GM21619 (cell line): ENCODE data around the gene RPA3.
A peak's percentile ranks its signal among the peaks of the same experiment; 100 is the strongest.

ENCODE experiments used
- ATAC-seq: cut with Tn5 transposase; IDR thresholded peaks from one replicate; pipeline ENCODE4 v1.9.1; 2021; ENCODE audit not compliant: unreplicated experiment

The RPA3 gene

DNA sequence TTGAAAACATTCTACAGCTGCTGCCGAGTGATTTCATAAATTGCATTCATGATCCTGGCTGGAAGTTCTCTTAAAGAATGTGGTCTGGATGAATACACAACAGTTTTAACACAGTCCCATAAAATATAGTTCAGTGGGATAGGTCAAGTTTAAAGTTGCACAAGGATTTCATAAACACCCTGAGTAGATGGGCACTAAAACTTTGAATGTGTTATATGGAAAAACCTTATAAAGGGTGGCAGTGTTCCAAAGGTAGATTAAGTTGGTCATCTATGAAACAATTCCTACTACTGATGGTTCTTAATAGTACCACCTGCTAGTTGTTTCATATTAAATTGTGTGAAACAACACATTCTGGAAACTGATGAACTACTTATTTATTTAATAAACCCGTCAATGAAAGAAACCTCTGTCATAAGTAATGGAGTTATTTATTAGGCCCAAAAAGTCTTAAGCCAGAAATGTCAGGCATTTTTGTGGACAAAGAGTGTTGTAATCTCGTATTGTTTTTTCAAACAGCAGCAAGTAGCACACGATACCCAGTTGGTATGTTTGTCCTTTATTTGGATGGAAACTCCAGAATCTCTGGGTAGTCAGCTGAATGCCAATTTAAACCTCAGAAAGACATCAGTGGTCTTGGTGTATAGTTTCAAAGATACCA is 14.3 kb upstream of the RPA3 start:
- ATAC-seq = no peak

DNA sequence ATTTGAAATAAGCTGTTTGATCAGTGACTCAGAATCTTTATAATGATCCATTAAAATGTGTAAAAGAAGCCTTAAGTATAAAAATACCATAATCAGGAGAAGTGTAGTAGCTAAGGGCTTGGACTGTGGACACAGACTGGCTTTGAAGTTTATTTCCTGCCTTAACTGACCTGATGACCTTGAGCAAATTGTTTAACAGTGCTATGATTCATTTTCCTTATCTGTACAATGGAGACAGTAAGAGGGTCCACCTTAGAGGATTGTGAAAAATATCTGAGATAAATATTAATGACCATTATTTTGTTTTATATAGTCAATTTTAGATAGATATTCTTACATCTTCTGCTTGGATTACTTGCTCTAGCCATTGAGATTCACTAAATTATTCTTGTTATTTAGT is 13.3 kb upstream of the RPA3 start:
- ATAC-seq = no peak

DNA sequence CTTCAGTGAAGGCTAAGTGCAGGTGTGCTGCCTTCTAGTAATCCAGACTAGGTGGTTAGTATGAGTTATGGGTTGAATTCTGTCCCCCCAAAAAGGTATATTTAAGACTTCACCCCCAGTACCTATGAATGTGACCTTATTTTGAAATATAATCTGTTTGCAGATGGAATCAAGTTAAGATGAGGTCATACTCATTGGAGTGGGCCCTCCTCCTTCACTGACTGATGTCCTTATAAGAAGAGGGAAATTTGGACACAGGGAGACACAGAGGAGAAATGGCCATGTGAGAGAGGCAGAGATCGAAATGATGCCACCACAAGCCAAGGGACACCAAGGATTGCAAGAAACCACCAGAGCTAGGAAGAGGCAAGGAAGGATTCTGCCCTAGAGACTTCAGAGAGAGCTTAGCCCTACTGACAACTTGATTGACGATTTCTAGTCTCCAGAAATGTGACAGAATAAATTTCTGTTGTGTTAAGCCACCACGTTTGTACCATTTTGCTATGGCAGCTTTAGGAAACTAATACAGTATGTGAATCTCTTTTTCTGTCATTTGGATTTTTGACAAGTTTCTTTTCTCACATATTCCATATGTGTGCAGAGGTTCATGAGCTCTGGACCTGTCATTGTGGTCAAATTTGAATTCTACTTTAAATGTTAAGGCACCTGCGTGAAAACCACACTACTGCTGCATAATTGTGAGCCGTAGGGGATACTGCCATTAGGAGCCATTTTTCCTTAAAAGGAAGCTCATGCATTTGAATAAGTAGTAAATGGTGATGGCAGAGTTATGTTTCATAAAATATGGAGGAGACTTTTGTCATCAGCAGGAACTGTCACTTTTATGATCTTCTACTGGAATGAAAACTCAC is 2.6 kb upstream of the RPA3 start:
- ATAC-seq = no peak

DNA sequence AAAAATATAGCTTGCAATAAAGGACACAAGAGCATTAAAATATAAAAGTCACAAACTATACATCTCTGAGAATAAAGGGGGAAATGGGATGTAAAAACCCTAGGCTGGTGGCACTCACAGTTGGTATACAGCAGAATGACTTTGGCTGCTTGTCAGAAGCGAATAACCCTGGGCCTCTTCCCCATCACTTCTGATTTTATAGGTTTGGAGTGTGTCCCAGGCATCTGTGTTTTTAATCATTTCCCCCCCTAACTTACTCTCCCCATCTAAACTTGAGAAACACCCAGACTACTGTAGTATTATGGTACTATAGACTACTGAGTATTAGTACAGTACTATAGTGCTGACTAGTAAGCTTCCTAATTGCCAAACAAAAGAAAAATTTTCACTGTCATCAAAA is 1.8 kb upstream of the RPA3 start:
- ATAC-seq = no peak

DNA sequence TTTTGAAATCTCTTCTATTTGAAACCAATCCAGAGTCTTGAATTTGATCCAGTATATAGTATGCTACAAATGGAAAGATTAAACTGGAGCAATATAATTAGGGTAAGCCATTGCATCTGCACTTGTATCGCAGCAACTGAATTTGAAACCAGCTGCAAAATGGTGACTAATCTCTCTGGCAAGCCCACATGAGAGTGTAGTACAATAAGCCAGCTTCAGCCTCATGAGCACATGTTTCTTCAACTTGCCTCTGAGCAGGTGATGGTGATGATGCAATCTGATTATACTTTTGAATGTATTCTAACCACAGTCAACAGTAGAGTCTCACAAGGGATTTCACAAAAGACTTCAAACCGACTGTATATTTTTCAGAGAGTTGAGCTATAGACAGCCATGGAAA is 829 bp upstream of the RPA3 start:
- peak; percentile 99 for ATAC-seq

DNA sequence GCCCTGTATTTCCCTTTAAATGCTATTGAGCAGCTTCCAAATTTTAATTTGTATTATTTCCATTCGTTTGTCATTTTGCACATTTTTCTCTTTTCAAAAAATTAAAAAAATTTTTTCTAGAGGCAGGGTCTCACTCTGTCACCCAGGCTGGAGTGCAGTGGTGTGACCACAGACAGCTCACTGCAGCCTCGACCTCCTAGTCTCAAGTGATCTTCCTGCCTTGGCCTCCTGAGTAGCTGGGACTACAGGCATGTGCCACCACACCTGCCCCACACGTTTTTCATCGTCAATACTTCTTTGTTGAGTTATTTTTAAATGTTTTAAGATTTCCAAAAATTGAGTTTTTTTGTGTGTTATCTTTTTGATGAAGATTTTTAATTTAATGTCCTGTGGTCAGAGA is 4.7 kb downstream of the RPA3 start:
- ATAC-seq = no peak

DNA sequence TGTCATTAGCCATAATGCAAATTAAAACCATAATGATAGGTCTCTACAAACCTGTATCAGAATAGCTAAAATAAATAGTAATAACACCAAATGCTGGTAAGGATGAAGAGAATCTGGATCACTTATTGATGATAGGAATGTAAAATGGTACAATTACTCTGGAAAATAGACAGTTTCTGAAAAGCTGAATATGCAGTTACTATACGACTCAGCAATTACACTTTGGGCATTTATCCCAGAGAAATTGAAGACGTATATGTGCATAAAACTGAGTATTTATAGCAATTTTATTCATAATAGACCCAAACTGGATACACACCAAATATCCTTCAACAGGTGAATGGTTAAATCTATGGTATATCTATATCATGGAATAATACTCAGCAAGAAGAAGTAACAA is 7.9 kb downstream of the RPA3 start:
- ATAC-seq = no peak

DNA sequence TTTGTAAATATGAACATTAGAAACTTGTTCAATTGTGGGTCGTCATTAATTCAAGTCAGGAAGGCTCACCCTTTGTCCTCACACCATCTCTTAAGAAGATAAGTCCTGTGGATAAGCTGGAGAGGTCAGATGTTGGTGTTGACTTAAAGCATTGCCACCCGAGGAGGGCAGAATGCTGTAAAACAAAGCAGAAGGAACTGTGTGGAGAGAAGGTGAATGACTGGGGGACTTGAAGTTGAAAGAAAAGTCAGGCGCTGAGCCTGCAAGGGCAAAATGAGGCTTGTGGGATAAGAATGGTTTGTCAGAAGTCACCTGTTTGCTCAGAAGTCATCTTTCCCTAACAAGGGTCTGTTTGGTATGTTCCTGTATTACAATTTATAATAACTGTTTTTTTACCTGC is 9.1 kb downstream of the RPA3 start:
- no peak for ATAC-seq

DNA sequence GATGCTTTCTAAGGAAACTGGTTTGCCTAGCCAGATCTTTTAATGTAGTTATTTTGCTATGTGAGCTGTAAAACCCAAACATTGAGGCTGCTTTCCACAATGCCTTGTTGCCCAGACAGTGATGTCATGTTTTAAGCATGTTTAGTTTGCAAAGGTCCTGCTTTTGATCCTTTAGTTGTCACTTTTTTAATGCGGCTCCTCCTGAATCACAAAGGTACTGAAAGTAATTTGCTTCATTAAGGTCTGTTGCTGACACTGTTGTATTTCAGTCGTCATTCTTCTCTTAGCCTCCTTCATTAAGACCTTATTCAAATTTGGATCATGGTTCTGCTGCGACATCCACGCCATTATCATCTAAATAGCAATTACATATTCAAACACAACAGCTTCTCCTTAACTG is 10.6 kb downstream of the RPA3 start:
- ATAC-seq = no peak

DNA sequence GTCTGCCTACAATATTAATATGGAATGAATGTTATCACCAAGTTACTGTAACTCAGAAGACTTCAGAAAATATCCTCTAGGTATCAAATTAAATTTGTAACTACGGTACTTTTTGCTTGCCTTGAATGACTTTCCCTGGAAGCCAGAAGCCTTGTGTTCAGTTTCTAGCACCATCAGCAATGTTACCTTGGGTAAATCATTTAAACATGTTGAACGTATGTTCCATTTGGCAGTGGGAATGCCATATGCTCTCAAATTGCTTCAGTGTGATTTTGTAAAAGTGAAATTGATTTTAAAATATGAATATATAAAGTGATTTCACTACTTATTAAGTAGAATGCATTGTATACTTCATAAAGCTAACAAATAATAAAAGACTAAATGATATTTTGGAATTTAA is 11.2 kb downstream of the RPA3 start:
- ATAC-seq = no peak

DNA sequence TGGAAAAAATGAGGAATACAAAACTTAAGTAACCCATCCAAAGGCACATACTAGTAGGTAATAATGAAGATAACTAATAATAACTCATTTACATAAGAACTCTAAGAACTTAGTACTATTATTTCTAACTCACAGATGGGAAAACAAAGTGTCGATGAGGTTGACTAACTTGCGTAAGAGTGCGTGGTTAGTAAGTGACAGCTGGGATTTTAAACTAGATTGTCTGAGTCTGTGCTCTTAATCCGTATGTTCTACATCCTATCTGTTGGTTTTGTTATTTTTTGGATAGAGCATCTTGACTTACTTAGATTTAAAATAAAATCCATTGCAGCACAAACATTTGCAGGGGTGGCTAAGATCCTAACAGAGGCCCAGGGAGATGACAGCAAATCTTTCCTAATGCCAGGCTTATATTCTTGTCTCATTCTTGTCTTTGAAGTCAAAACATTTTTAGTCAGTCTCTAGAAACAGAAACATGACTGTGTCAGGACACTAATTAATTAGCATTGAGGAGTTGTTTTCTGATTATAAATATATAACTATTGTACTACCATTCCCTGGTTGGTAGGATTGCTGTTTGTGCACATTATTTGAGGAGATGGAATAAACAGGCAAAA is 11.7 kb downstream of the RPA3 start:
- ATAC-seq = peak; percentile 39

DNA sequence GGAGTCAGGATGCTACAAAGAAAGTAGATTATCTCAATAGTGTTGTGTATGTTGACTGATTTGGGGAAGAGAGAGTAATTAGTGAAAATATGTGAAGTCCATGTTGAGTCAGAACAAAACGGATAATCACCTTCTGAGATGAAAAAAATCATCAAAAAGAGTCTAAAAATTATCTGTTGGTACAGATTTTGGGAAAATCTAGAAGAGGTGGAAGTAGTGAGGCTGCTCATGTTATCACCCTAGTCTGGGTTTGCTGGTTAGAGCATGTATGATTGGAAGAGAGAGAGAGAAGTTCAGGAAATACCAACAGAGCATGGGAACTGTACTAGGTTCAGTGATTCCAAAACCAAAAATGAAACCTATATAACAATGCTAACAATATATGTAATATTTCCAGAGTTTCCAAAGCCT is 12.3 kb downstream of the RPA3 start:
- peak; percentile 64 for ATAC-seq

DNA sequence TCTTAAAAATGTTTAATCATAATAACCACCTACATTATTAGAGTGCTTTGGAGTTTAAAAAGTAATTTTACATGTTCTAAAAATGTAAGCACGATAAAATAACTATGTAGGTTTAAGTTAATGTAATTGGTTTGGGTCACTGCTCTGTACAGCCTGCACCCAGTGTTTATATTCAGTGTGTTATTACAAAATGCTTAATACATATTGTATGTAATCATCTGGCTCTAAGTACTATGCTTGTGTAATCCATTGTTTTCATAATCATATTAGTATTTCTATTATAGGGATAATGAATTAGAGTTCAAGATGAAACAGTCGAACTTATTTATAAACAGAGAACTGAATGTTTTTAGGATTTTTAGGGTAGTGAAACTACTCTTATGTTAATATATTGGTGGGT is 13.1 kb downstream of the RPA3 start:
- ATAC-seq = no peak

DNA sequence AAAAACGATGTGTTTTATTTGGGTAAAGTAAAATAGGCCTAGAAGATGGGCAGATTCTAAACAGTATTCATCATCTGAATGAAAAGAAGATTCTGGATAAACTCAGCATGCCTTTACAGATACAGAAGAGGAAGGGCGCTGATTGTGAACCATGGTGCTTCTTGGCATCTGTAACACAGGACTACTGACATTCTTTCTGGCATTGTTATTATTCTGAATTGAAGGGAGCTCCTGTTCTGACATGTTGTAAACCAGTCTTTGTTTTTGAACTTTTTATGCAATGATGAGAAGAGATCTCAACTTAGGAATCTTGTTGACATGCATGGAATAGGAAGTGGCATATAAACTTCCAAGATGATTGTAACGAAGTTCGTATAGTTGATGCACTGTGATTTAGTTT is 13.5 kb downstream of the RPA3 start:
- no peak for ATAC-seq

DNA sequence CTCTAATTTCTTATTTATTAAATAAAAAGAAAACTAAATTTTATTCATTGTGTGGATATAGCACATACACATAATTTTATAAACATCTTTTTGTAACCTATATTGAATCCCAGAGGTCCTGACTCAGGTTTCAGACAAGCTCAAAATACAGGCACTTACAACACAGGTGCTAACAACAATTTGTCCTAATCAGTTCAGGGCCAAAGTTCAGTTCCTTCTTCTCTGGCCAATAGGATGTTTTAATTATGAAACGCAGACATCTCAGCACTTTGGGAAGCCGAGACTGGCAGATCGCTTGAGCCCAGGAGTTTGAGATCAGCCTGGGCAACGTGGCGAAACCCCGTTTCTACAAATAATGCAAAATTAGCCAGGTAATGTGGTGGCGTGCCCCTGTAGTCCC is 15.0 kb downstream of the RPA3 start:
- ATAC-seq = no peak

DNA sequence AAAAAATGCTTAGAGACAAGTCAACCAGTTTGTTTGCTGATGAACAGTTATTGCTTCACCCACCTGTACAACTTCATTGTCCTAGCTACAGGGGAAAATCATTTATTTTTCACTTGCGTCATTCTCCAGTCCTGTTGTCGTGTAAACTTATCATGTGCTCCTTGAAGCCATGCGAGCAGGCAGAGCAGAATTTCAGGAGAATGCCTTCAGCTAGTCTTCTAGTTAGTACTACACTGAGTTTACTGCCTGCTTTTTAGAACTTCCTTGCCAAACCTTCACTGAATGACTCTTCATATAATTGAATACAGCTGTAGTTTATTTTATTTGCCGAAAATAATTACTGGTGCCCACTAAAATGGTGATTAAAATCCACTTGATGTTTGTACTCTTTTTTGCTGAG is 15.6 kb downstream of the RPA3 start:
- no peak for ATAC-seq

DNA sequence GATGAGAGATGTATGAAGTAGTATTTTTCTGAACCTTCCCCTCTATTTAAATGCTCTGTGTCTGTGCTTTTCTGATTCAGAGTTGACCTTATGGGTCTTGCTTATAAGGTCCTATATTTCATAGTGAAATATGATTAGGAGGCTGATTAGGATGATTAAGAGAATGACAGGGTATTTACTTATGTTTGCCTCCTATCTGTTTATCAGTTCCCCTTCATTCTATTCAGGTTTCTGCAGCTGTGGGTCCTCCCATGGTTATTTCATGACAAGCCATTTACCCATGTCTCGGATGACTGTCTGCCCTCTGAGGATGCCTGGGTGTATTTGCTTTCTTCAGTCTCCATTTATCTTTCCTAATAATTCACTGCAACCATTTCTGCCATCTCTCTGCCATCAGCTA is 16.9 kb downstream of the RPA3 start:
- no peak for ATAC-seq

DNA sequence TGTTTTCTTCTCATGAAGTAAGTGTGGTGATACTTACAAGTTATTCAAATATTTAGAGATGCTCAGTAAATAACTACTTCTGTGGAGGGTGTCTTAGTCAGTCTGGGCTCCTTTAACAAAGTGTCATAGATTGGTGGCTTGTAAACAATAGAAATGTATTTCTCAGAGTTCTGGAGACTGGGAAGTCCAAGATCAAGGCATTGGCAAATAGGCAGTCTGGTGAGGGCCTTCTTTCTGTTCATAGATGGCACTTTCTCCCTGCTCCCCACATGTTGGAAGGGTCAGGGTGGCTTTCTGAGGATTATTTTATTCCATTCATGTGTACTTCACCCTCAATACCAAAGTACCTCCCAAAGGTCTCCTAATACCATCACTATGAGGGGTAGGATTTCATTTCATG is 18.4 kb downstream of the RPA3 start:
- ATAC-seq = no peak

DNA sequence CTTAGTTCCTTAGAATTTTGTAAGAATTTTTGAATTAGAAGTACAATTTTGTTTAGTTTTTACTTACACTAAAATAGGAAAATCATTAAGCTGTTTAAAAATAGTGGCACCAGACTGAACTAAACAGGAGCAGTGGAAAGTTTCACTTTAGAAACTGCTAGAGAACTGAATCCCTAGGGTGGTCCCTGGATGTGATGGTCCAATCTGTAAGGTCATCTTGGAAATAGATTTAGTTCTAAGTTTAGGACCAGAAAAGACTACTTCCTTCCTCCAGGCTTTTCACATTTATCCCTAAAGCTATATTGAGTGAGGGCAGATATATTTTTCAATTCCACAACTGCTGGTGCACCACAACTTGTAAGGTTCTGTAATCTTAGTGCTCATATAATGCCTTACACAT is 19.0 kb downstream of the RPA3 start:
- ATAC-seq = no peak

DNA sequence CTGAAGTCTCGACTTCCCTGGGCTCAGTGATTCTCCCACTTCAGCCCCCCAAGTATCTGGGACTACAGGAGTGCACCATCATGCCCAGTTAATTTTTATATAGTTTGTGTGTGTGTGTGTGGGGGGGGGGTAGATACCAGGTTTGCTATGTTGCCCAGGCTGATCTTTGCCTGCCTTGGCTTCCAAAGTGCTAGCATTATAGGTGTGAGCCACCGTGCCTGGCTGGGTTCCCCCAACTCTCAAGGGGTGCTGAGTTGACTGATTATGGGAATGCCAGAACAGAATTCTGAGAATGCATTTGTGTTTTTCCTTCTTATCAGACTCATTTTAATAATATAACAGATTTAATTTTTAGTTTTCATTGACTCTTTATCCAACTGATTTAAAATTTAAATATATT is 19.5 kb downstream of the RPA3 start:
- ATAC-seq = no peak

DNA sequence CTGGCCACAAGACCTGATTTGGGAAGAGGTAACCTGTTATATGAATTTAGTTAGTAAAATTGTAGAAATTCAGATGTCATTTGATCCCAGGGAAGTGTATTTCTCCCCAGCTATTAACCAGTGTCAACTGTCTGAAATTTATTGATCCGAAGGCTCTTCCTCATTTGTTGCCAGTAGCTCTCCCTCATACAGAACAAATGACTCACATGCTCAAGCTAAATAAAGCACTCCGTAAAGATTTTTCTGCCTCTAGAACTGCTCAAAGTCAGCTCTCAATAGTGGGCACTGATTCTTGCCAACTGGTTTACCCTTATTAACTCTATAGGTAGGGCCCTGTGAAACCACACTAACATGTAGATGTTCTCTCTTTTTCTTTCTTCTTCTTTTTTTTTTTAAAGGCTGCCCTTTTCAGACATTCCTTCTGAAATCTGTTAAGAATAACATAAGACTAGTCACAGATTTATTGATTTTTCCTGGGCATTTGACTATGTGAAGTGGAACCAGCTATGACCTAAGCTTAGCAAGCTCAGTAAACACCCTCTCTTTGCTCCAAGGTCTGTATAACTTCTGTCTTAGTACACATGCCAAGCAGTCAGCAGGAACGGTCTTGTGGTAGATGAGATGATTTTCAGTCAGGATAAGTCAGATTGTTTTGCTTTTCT is 21.8 kb downstream of the RPA3 start:
- ATAC-seq = no peak
